Upper lobe of right lung (tissue), 1 donor: Measurements from ENCODE around the gene EGF. TPM values are rescaled to one million over a fixed set of nuclear protein-coding genes. Genes with fewer than 3 reads are reported as not detected.
"Not testable (repeated sequence)": the region's sequence is repeated elsewhere in the genome, so short reads cannot be mapped to it uniquely, and the experiment has no call there.

ENCODE experiments used
- ATAC-seq: fragments of 200-7000 bp; cut with Tn5 transposase; one replicate; pipeline ENCODE4 v1.9.1; 2020; ENCODE audit warnings: mild to moderate bottlenecking, moderate library complexity
- DNase-seq: peaks from one replicate; pipeline ENCODE4 v3.0.0-alpha.2; 2020
- H3K27ac ChIP-seq: fragments of 200-600 bp; one replicate; pipeline ENCODE4 v1.8.0; 2022
- H3K27me3 ChIP-seq: fragments of 200-600 bp; one replicate; pipeline ENCODE4 v1.8.0; 2022; ENCODE audit warnings: mild to moderate bottlenecking
- H3K36me3 ChIP-seq: fragments of 200-600 bp; one replicate; pipeline ENCODE4 v1.8.0; 2022
- H3K4me1 ChIP-seq: fragments of 200-600 bp; one replicate; pipeline ENCODE4 v1.8.0; 2022
- H3K4me3 ChIP-seq: fragments of 200-600 bp; one replicate; pipeline ENCODE4 v1.8.0; 2022; ENCODE audit warnings: mild to moderate bottlenecking
- H3K9me3 ChIP-seq: fragments of 200-600 bp; one replicate; pipeline ENCODE4 v1.8.0; 2022
- CTCF ChIP-seq: fragments of 200-600 bp; IDR thresholded peaks from one replicate; pipeline ENCODE4 v1.8.0; 2022; ENCODE audit warnings: antibody characterized with exemption
- intact Hi-C: fragments of 100-400 bp; cut with DNase I; formaldehyde crosslinking; loops from one replicate; pipeline ENCODE4 v1.11.0; 2022
- total RNA-seq: library from RNA; stranded (reverse); fragmentation: NEBNext Ultra II Directional; extraction: Animal tissue kit (Norgen Biotek cat#: 25700); gene quantifications from one replicate; pipeline ENCODE4 v1.2.1, GENCODE V29; 2021
- donor health status: DM: no; HTN: yes; CAD: no; lungs with severe emphysema.

EGF gene
- total RNA-seq, 1 donor from 2014 or later, result 2.4 TPM

GRCh38 chr4:110025718-110026117 lies 113.0 kb downstream of the EGF start:
- intact Hi-C loops, result no loop called here
- no peaks in the 10 kb centered on the region for H3K36me3 ChIP-seq
- H3K4me1 ChIP-seq, result no peaks in the 10 kb centered on the region
- TF ChIP-seq CTCF, result no peak
- H3K27me3 ChIP-seq, result peaks cover 25% of the 10 kb centered on the region
- H3K27ac ChIP-seq, result no peak overlapping the region
- ATAC-seq, result no peak
- no peaks in the 10 kb centered on the region for H3K9me3 ChIP-seq
- DNase-seq, result no peak
- no peak overlapping the region for H3K4me3 ChIP-seq

DNA sequence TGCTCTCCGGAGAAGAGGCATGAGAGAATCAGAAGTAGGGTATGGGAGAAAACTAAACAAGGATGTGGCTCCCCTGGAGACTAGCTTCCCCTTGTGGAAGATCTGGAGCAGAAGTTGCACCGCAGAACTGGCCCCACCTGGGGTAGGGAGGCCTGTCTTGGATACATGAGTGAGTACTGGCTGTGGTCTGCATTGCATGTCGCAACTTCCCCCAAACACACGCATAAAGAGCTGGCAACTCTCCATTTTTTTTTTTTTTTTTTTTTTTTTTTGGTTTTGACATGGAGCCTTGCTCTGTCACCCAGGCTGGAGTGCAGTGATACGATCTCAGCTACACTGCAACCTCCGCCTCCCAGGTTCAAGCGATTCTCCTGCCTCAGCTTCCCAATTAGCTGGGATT lies 119.9 kb downstream of the EGF start:
- Histone ChIP-seq H3K4me3 (no peak overlapping the region), H3K27ac (no peak overlapping the region), H3K4me1 (no peaks in the 10 kb centered on the region), H3K36me3 (no peaks in the 10 kb centered on the region), H3K9me3 (no peaks in the 10 kb centered on the region), H3K27me3 (peaks cover 38% of the 10 kb centered on the region)
- DNase-seq, result no peak
- TF ChIP-seq CTCF, result no peak
- peak; percentile 54 for ATAC-seq
- intact Hi-C loops, result no loop called here

GRCh38 chr4:110033355-110034025 lies 120.8 kb downstream of the EGF start:
- no peaks in the 10 kb centered on the region for H3K4me1 ChIP-seq
- intact Hi-C loops, result no loop called here
- ATAC-seq, result no peak

GRCh38 chr4:110034026-110034393 lies 121.3 kb downstream of the EGF start:
- ATAC-seq, result peak; percentile 79
- Histone ChIP-seq H3K36me3 (no peaks in the 10 kb centered on the region), H3K4me1 (no peaks in the 10 kb centered on the region), H3K27me3 (peaks cover 42% of the 10 kb centered on the region), H3K27ac (no peak overlapping the region), H3K9me3 (no peaks in the 10 kb centered on the region), H3K4me3 (no peak overlapping the region)
- intact Hi-C loops, result no loop called here
- DNase-seq, result no peak
- no peak for TF ChIP-seq CTCF

More at GRCh38 chr4:110033355-110034025, 120.8 kb downstream of the EGF start:
- Histone ChIP-seq H3K9me3 (no peaks in the 10 kb centered on the region), H3K4me3 (no peak overlapping the region), H3K27ac (no peak overlapping the region), H3K36me3 (no peaks in the 10 kb centered on the region), H3K27me3 (peaks cover 41% of the 10 kb centered on the region)
- TF ChIP-seq CTCF, result no peak
- no peak for DNase-seq

GRCh38 chr4:110039164-110039563 lies 126.5 kb downstream of the EGF start:
- ATAC-seq, H3K4me1 ChIP-seq, H3K36me3 ChIP-seq, DNase-seq, intact Hi-C loops, H3K27ac ChIP-seq, H3K4me3 ChIP-seq, H3K9me3 ChIP-seq: not testable (repeated sequence)
- H3K27me3 ChIP-seq, result peaks cover 28% of the 10 kb centered on the region

GRCh38 chr4:110041735-110042134 lies 129.1 kb downstream of the EGF start:
- no peak for TF ChIP-seq CTCF
- ATAC-seq (no peak), DNase-seq (no peak)
- no peak overlapping the region for H3K27ac ChIP-seq
- H3K4me3 ChIP-seq, result no peak overlapping the region
- peaks cover 16% of the 10 kb centered on the region for H3K27me3 ChIP-seq
- H3K4me1 ChIP-seq, result no peaks in the 10 kb centered on the region
- no peaks in the 10 kb centered on the region for H3K36me3 ChIP-seq
- H3K9me3 ChIP-seq, result no peaks in the 10 kb centered on the region
- intact Hi-C loops, result no loop called here
